GM12873 (cell line): ENCODE results near the gene CACHD1.

Experiments used
- TF ChIP-seq, protein P1 (sequence below): IDR thresholded peaks from 2 replicates; pipeline ENCODE4 v1.5.1; 2012; ENCODE audit warnings: low read depth, mild to moderate bottlenecking, moderate library complexity, low read length, control low read depth; ENCODE audit not compliant: insufficient read depth; ENCODE audit errors: missing control alignments

The CACHD1 gene

DNA sequence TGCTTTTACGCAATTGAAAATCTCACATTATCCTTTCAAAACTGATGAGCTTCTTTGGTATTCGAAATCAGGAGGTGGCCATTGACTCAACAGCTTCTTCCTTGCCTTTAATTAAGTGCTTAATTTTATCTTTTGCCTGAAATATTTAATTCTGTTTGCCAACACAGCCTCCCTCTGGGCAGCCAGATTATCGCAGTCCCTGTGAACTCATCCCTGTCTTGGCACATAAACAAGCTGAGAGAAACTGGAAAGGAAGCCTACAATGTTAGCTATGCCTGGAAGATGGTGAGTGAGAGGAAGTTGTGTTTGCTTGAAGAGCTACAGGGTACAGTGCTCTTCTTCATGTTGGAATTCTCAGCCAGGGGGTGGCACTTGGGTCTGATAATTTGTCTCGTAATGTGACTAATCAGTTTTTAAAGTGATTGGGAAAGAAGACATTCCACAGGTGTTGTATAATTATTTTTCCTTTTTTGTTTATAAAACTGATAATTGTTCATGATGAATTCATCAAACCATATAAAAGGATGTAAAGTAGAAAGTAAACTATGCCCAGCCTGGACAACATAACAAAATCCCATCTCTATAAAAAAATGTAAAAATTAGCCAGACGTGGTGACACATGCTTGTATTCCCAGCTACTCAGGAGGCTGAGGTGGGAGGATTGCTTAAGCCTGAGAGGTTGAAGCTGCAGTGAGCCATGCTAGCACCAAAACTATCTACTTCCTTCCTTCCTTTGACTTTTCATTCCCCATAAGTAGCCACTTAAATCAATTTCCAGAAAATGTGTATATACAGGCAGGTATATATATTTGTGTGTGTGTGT is 184.8 kb downstream of the CACHD1 start:
- TF ChIP-seq, protein P1, sequence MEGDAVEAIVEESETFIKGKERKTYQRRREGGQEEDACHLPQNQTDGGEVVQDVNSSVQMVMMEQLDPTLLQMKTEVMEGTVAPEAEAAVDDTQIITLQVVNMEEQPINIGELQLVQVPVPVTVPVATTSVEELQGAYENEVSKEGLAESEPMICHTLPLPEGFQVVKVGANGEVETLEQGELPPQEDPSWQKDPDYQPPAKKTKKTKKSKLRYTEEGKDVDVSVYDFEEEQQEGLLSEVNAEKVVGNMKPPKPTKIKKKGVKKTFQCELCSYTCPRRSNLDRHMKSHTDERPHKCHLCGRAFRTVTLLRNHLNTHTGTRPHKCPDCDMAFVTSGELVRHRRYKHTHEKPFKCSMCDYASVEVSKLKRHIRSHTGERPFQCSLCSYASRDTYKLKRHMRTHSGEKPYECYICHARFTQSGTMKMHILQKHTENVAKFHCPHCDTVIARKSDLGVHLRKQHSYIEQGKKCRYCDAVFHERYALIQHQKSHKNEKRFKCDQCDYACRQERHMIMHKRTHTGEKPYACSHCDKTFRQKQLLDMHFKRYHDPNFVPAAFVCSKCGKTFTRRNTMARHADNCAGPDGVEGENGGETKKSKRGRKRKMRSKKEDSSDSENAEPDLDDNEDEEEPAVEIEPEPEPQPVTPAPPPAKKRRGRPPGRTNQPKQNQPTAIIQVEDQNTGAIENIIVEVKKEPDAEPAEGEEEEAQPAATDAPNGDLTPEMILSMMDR = no peak

DNA sequence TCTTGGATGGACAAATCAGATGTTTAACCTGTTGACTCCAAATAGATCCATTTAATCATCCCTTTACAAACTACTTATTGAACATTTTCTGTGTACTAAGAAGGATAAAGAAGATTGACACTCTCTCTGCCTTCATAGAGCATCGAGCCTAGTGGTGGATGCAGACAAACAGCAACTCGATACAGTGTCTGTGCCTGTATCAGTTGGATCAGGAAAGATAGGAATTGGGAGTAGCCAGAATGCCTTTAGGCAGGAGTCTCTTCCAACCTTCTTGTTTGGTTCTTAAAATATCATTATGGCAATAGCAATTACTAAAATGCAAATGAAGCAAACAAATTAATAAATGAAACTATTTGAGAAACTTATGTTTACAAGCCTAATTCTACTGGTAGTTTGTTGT is 185.9 kb downstream of the CACHD1 start:
- TF ChIP-seq, protein P1 = no peak

DNA sequence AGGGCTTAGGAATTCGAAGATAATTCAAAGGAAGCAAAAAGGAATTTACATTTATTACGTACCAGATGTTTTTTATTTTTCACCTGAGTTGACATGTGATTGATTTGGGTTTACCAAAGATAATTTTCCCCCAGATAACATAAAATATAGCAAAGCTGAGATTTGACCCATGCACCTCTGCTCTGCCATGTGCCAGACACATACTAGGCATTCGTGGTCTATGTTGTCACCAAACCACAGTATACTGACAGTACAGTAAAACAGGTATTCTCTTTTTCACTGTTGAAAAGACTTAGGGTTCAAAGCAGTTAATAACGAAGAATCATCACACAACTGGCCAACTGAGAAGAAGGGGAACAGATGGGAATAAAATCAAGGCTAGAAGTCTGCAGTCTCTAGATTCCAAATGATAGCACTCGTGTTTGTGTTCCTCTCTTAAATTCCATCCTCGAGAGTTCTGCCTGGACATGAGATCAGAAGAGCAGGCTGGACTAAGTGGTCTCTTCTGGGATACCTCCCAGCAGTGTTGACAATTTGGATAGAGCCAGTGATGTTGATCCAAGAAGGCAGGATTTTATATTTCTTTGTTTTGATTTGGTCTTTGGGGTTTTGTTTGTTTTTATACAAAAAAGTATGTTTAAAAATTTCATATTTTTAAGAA is 189.7 kb downstream of the CACHD1 start:
- TF ChIP-seq, protein P1 = no peak

DNA sequence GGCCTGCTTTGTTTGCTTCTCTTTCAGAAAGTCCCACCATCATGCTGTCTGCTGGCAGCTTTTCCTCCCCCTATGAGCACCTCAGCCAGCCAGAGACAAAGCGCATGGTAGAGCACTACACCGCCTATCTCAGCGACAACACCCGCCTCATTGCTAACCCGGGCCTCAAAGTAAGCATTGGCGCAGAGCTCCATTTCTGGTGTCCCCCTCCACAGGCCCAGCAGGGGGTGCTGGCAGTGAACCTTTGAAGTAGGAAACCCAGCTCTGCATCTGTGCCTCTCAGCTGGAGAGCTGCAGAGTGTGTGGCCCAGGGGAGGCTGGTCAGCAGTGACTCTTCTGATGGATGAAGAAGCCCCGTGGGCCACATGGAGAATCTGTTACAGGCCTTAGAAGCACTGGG is 193.7 kb downstream of the CACHD1 start:
- TF ChIP-seq, protein P1 = peak; percentile 43

DNA sequence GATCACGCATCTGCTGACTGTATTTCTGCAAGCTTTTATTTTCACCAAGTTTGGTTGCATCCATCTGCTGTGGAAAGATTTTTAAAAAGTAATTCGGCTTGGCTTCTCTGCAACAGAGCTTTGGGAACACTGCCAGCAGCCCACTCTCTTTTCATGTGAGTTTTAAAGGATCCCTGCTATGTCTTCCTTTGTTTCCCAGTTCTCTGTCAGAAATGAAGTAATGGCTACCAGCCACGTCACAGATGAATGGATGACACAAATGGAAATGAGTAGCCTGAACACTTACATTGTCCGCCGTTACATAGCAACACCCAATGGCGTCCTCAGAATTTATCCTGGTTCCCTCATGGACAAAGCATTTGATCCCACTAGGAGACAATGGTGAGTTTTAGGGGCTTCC is 194.4 kb downstream of the CACHD1 start:
- TF ChIP-seq, protein P1 = no peak

DNA sequence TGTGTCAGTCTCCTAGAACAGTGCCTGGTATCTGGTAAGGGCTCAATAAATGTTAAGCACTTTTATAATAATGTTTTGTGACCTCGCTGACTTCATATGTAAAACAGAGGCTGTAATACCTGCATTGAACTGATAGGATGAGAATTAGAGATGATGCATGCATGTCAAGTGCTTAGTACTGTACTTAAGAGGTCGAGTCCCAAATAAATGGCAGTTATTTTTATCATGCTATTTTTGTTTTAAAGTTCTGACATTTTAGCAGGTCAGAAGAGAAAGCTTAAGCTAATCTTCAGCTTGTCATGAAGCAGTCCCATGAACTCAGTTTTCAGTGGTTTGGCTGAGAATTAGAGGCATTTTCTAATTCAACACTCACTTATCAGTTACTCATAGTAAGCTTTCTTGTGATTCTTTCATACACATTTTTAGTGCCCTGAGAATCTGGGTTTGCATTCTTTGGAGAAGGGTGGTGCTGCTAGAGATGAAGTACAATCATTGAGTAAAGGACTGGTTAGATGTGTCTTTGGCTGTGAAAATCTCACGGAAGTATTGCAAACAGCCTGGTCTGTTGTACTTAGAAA is 199.3 kb downstream of the CACHD1 start:
- TF ChIP-seq, protein P1 = no peak

DNA sequence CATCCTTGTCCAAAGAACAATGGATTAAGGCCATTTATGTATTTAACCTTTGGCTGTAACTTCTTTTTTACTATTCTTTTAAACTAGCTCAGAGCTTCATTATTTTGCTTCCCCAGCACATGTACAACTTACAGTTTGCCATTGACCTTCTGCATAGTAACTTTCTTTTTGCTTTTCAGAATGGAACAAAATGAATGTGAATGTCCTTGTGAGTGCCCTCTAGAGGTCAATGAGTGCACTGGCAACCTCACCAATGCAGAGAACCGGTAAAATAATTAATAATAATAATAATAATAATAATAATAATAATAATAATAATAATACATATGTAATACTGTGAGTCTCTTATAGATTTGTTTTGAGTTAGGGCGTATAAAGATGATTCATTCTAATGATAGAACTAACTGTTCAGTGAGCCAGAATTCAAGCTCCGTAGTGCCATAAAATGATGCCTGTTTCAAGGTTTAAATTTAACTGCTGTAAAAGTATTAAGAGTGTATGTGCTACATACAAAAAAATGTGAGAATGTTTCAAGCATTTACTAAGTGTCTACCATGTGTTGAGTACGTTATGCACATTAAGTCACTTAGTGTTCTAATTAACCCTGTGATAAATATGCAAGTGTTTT is 205.9 kb downstream of the CACHD1 start:
- TF ChIP-seq, protein P1 = peak; percentile 61
